ENCODE results near the gene URM1. TPM values are rescaled to one million over a fixed set of nuclear protein-coding genes. Genes with fewer than 3 reads are reported as not detected.

The URM1 gene
- total RNA-seq, 1 experiment from 2014 or later = 45.4 TPM

GRCh38 chr9:128408963-128409431 lies 37.8 kb downstream of the URM1 start:
- Histone ChIP-seq H3K27ac (ENCODE audit: low read length) (no peak overlapping the region), H3K4me3 (ENCODE audit: low read depth in 2 of 2, low read length in 2 of 2) (no peak overlapping the region), H3K4me1 (ENCODE audit: control insufficient read depth, insufficient read depth, low read length) (peaks cover 9% of the 10 kb centered on the region; the same call in 1 of the 2 replicates), H3K9me3 (ENCODE audit: control insufficient read depth, insufficient read depth, low read depth, low read length) (no peaks in the 10 kb centered on the region), H3K27me3 (ENCODE audit: control insufficient read depth, insufficient read depth, low read length) (no peaks in the 10 kb centered on the region), H3K36me3 (ENCODE audit: control insufficient read depth, insufficient read depth, low read length) (no peaks in the 10 kb centered on the region)
- BruUV-seq (replicated peaks) = no TSS peak
- ChIA-PET POLR2A (no interaction called here), CTCF (interaction anchor here (0.6 kb wide), 1 partner anchor 38 kb away, joined by 3 read pairs; the partner anchor contains the start of gene URM1)
- intact Hi-C loops (cut with micrococcal nuclease; ENCODE audit: unreplicated experiment) (no loop called here), in situ Hi-C loops (cut with HindIII; ENCODE audit: low pct_unique_long_range_greater_than_20kb, low sequenced_read_pairs) (no loop called here)
- ATAC-seq = no peak
- TF ChIP-seq REST (IDR thresholded peaks at IDR 0.05; ENCODE audit: insufficient read depth in 1 of 2, low read depth in 2 of 2, low read length in 1 of 2) (no peak), CTCF (IDR thresholded peaks at IDR 0.05) (no peak), POLR2AphosphoS5 (IDR thresholded peaks at IDR 0.05; ENCODE audit: low read depth, low read length) (no peak)
- no peak for DNase-seq (ENCODE audit: low read depth, low spot score)

- BruUV-seq (replicated peaks) = no TSS peak
- no peak overlapping the region for H3K4me3 ChIP-seq (ENCODE audit: low read depth in 2 of 2, low read length in 2 of 2)
- peaks cover 9% of the 10 kb centered on the region; the same call in 1 of the 2 replicates for H3K4me1 ChIP-seq (ENCODE audit: control insufficient read depth, insufficient read depth, low read length)
- intact Hi-C loops (cut with micrococcal nuclease; ENCODE audit: unreplicated experiment) = no loop called here
- CTCF ChIA-PET = interaction anchor here (0.6 to 0.9 kb wide), 2 partner anchors 39 to 47 kb away, joined by 3 read pairs; partner anchors contain the start of gene URM1
- H3K27ac ChIP-seq (ENCODE audit: low read length) = no peak overlapping the region
- ATAC-seq (0 out of 2 replicates have a peak, but pooled peaks have one; percentile 5), DNase-seq (ENCODE audit: low read depth, low spot score) (no peak)
- TF ChIP-seq SIN3A (IDR thresholded peaks at IDR 0.05; ENCODE audit: borderline replicate concordance, insufficient read depth, low read depth, low read length) = no peak
- TF ChIP-seq REST (IDR thresholded peaks at IDR 0.05; ENCODE audit: insufficient read depth in 1 of 2, low read depth in 2 of 2, low read length in 1 of 2) = no peak
- TF ChIP-seq TCF7L2 (IDR thresholded peaks at IDR 0.05; ENCODE audit: low read depth, low read length) = no peak
- no peak for TF ChIP-seq CTCF (IDR thresholded peaks at IDR 0.05)
- no peak for TF ChIP-seq POLR2AphosphoS5 (IDR thresholded peaks at IDR 0.05; ENCODE audit: low read depth, low read length)
- H3K27me3 ChIP-seq (ENCODE audit: control insufficient read depth, insufficient read depth, low read length) = no peaks in the 10 kb centered on the region
- POLR2A ChIA-PET = no interaction called here
- no peaks in the 10 kb centered on the region for H3K36me3 ChIP-seq (ENCODE audit: control insufficient read depth, insufficient read depth, low read length)
- in situ Hi-C loops (cut with HindIII; ENCODE audit: low pct_unique_long_range_greater_than_20kb, low sequenced_read_pairs) = no loop called here
- H3K9me3 ChIP-seq (ENCODE audit: control insufficient read depth, insufficient read depth, low read depth, low read length) = no peaks in the 10 kb centered on the region
Observed at GRCh38 chr9:128409450-128409849, 38.3 kb downstream of the URM1 start.

All from Panc1 (cell line).